Measurements from ENCODE around the gene LEMD2. TPM values are rescaled to one million over a fixed set of nuclear protein-coding genes. Genes with fewer than 3 reads are reported as not detected.

Gene LEMD2
- total RNA-seq, 1 experiment from 2014 or later: 43.9 TPM

GRCh38 chr6:33836806-33837469 is 48.0 kb upstream of the LEMD2 start:
- ATAC-seq: no peak
- H3K9me3 ChIP-seq (ENCODE audit: control insufficient read depth in 1 of 2, insufficient read depth in 1 of 2, low read depth in 1 of 2, low read length in 2 of 2): no peaks in the 10 kb centered on the region
- POLR2A ChIA-PET: no interaction called here
- CTCF ChIA-PET: interaction anchor here (1.5 kb wide), 1 partner anchor 14 kb away, joined by 3 read pairs; no protein-coding TSS in a partner anchor
- H3K36me3 ChIP-seq (ENCODE audit: control insufficient read depth in 1 of 2, insufficient read depth in 2 of 2, low read length in 2 of 2): no peaks in the 10 kb centered on the region
- TF ChIP-seq CBX3 (IDR thresholded peaks at IDR 0.05; ENCODE audit: low read depth): no peak
- RAD21 ChIA-PET (ENCODE audit: low non-redundant PET in 1 of 2, low total read pairs in 2 of 2, uncharacterized antibody in 2 of 2, unreplicated experiment in 2 of 2): no interaction called here
- H2AFZ ChIP-seq (ENCODE audit: low read depth, low read length, poor library complexity, severe bottlenecking): no peak overlapping the region
- no peaks in the 10 kb centered on the region for H3K27me3 ChIP-seq (ENCODE audit: insufficient read depth, low read length)
- H3K27ac ChIP-seq (ENCODE audit: low read depth, low read length): no peak overlapping the region
- DNase-seq (ENCODE audit: low read depth, low spot score): no peak
- intact Hi-C loops (cut with micrococcal nuclease): no loop called here
- BruUV-seq (replicated peaks): no TSS peak
- H3K4me1 ChIP-seq (ENCODE audit: control insufficient read depth in 1 of 2, insufficient read depth in 2 of 2, low read length in 2 of 2): peaks cover 21 to 39% of the 10 kb centered on the region in 2 experiments
- no peaks in the 10 kb centered on the region for H4K20me1 ChIP-seq (ENCODE audit: insufficient read depth)
- H3K9ac ChIP-seq (ENCODE audit: low read length): no peak overlapping the region
- no peaks in the 10 kb centered on the region for H3K9me2 ChIP-seq (ENCODE audit: insufficient read depth)
- H3K4me2 ChIP-seq (ENCODE audit: low read length): no peak overlapping the region
- H3K79me2 ChIP-seq (ENCODE audit: insufficient read depth, low read length): no peaks in the 10 kb centered on the region
- no peak overlapping the region for H3K4me3 ChIP-seq (replicated peaks in 1 of 2; ENCODE audit: low read depth in 1 of 2, low read length in 2 of 2)

GRCh38 chr6:33834401-33835392 is 45.8 kb upstream of the LEMD2 start:
- H3K4me1 ChIP-seq (ENCODE audit: control insufficient read depth in 1 of 2, insufficient read depth in 2 of 2, low read length in 2 of 2): peaks cover 4 to 19% of the 10 kb centered on the region in 2 experiments; a peak in 3 of 4 replicates
- BruUV-seq (replicated peaks): no TSS peak
- CTCF ChIA-PET: no interaction called here
- no peaks in the 10 kb centered on the region for H3K9me2 ChIP-seq (ENCODE audit: insufficient read depth)
- POLR2A ChIA-PET: no interaction called here
- ATAC-seq (peak; percentile 31; the same call in 1 of the 2 replicates), DNase-seq (ENCODE audit: low read depth, low spot score) (no peak)
- no peaks in the 10 kb centered on the region for H3K79me2 ChIP-seq (ENCODE audit: insufficient read depth, low read length)
- H3K36me3 ChIP-seq (ENCODE audit: control insufficient read depth in 1 of 2, insufficient read depth in 2 of 2, low read length in 2 of 2): no peaks in the 10 kb centered on the region
- no peak overlapping the region for H3K4me2 ChIP-seq (ENCODE audit: low read length)
- no peak overlapping the region for H2AFZ ChIP-seq (ENCODE audit: low read depth, low read length, poor library complexity, severe bottlenecking)
- H3K9me3 ChIP-seq (ENCODE audit: control insufficient read depth in 1 of 2, insufficient read depth in 1 of 2, low read depth in 1 of 2, low read length in 2 of 2): no peaks in the 10 kb centered on the region
- H3K4me3 ChIP-seq (replicated peaks in 1 of 2; ENCODE audit: low read depth in 1 of 2, low read length in 2 of 2): no peak overlapping the region
- TF ChIP-seq SRF (IDR thresholded peaks at IDR 0.05; ENCODE audit: low read depth) (no peak), MAX (IDR thresholded peaks at IDR 0.05) (peak; percentile 33; the same call in 1 of the 2 replicates)
- intact Hi-C loops (cut with micrococcal nuclease): no loop called here
- H3K9ac ChIP-seq (ENCODE audit: low read length): no peak overlapping the region
- no peaks in the 10 kb centered on the region for H4K20me1 ChIP-seq (ENCODE audit: insufficient read depth)
- 0 out of 2 replicates have a peak, but pooled peaks cover 3% of the 10 kb centered on the region for H3K27me3 ChIP-seq (ENCODE audit: insufficient read depth, low read length)
- RAD21 ChIA-PET (ENCODE audit: low non-redundant PET in 1 of 2, low total read pairs in 2 of 2, uncharacterized antibody in 2 of 2, unreplicated experiment in 2 of 2): no interaction called here
- H3K27ac ChIP-seq (ENCODE audit: low read depth, low read length): no peak overlapping the region
